T-cell (primary cell): Measurements from ENCODE around the gene LCP1. TPM values are rescaled to one million over a fixed set of nuclear protein-coding genes. Genes with fewer than 3 reads are reported as not detected.
"Not testable (repeated sequence)": the region's sequence is repeated elsewhere in the genome, so short reads cannot be mapped to it uniquely, and the experiment has no call there.

Source experiments
- ATAC-seq, 4 experiments: fragments of 200-7000 bp in 3 of 4; fragments of 150-1000 bp in 1 of 4; cut with Tn5 transposase; replicated peaks in 1 of 4; 1 replicate in 3 of 4; 2 replicates in 1 of 4; pipeline ENCODE4 v1.10.0; 2021; ENCODE audit warnings: moderate library complexity in 3 of 4, mild to moderate bottlenecking in 2 of 4, moderate number of reproducible peaks in 1 of 4
- CTCF ChIA-PET, 2 donors: fragments of 300-600 bp; sonication (Branson Sonifier 250); formaldehyde crosslinking; loops; one replicate each; lab custom pipeline; 2022; ENCODE audit warnings: antibody characterized with exemption in 2 of 2; lab: Charles Lee
- POLR2A ChIA-PET, 2 donors: fragments of 300-600 bp; sonication (Branson Sonifier 250); formaldehyde crosslinking; loops; one replicate each; lab custom pipeline; 2022; ENCODE audit warnings: antibody characterized with exemption in 2 of 2; lab: Charles Lee
- DNase-seq, 35 experiments: peaks; one replicate each; pipeline versions ENCODE4 v3.0.0 to v3.0.0-alpha.2; 2013 to 2023
- H3K27ac ChIP-seq: one replicate; pipeline ENCODE4 v1.5.1; 2013; ENCODE audit warnings: low read length
- H3K27me3 ChIP-seq, 2 experiments: replicated peaks in 1 of 2; 1 replicate in 1 of 2; 2 replicates in 1 of 2; pipeline versions ENCODE4 v1.6.1 to v1.7.0; 2013; ENCODE audit warnings: low read length in 1 of 2, mixed read lengths in 1 of 2; ENCODE audit not compliant: control insufficient read depth in 2 of 2, insufficient read depth in 2 of 2; ENCODE audit errors: extremely low read depth in 1 of 2
- H3K36me3 ChIP-seq, 2 donors: 1 replicate in 1 of 2; 2 replicates in 1 of 2; pipeline versions ENCODE4 v1.6.1 to v1.7.0; 2013; ENCODE audit warnings: low read length in 1 of 2; ENCODE audit not compliant: control insufficient read depth in 2 of 2, insufficient read depth in 1 of 2; ENCODE audit errors: extremely low read depth in 1 of 2
- H3K4me1 ChIP-seq, 2 experiments: 1 replicate in 1 of 2; 2 replicates in 1 of 2; pipeline versions ENCODE4 v1.6.1 to v1.7.0; 2013; ENCODE audit warnings: low read length in 2 of 2, mixed read lengths in 1 of 2; ENCODE audit not compliant: insufficient read depth in 2 of 2, control insufficient read depth in 1 of 2; ENCODE audit errors: extremely low read depth in 1 of 2
- H3K4me3 ChIP-seq, 2 donors: 1 replicate in 1 of 2; 2 replicates in 1 of 2; pipeline versions ENCODE4 v1.5.1 to v1.7.0; 2013; ENCODE audit warnings: mild to moderate bottlenecking in 2 of 2, low read length in 1 of 2, moderate library complexity in 1 of 2; ENCODE audit not compliant: control insufficient read depth in 1 of 2; ENCODE audit errors: extremely low read depth in 1 of 2
- H3K9me3 ChIP-seq: 2 replicates; pipeline ENCODE4 v1.7.0; 2013
- H3K27ac Mint-ChIP-seq, 2 donors: one replicate each; pipeline ENCODE4 v1.8.0; 2020 to 2021; ENCODE audit warnings: mild to moderate bottlenecking in 2 of 2, mixed read lengths in 2 of 2
- H3K27me3 Mint-ChIP-seq, 2 donors: one replicate each; pipeline ENCODE4 v1.8.0; 2021 to 2022; ENCODE audit warnings: mixed read lengths in 2 of 2
- H3K36me3 Mint-ChIP-seq: one replicate; pipeline ENCODE4 v1.8.0; 2021; ENCODE audit warnings: mixed read lengths
- H3K4me1 Mint-ChIP-seq, 3 donors: one replicate each; pipeline ENCODE4 v1.8.0; 2020 to 2022; ENCODE audit warnings: mixed read lengths in 3 of 3, mild to moderate bottlenecking in 1 of 3
- H3K4me3 Mint-ChIP-seq, 3 donors: one replicate each; pipeline ENCODE4 v1.8.0; 2020 to 2022; ENCODE audit warnings: mild to moderate bottlenecking in 3 of 3, mixed read lengths in 3 of 3, moderate library complexity in 3 of 3
- H3K9me3 Mint-ChIP-seq, 3 donors: one replicate each; pipeline ENCODE4 v1.8.0; 2020 to 2022; ENCODE audit warnings: mixed read lengths in 3 of 3
- WGBS: methylation state at CpG from one replicate; pipeline ENCODE4 v1.1.5; 2013; ENCODE audit warnings: missing lambda C conversion rate; ENCODE audit not compliant: insufficient coverage; 5-methylcytosine and 5-hydroxymethylcytosine counted together
- total RNA-seq, 35 experiments: library from RNA in 6 of 35; stranded (reverse) in 6 of 35; fragments of 120-200 nt in 1 of 35; gene quantifications; one replicate each; pipeline versions ENCODE4 v1.2.1 to v1.2.4 and lab custom pipeline; 2013 to 2026

LCP1 gene
- total RNA-seq (100 to 1,000 TPM; 338 to 574 (median 413) TPM), total RNA-seq (lab: John Stamatoyannopoulos, UW) (540 to 2,264 (median 1,011) reads per million in 29 experiments)
- 972 TPM for total RNA-seq (2013)

- H3K36me3 Mint-ChIP-seq, result peaks cover 8% of the 10 kb centered on the region
- no peaks in the 10 kb centered on the region for H3K36me3 ChIP-seq
- peak within 1 kb of the TSS; percentile 90 to 99 (median 94) for H3K4me3 Mint-ChIP-seq
- no peaks in the 10 kb centered on the region for H3K27me3 ChIP-seq
- H3K4me3 ChIP-seq, result peak within 1 kb of the TSS; percentile 78 to 99
- ChIA-PET POLR2A (interaction anchor here (0.6 to 2.8 kb wide), 7 partner anchors 8 to 39 kb away, joined by 3 to 26 read pairs (median 9); no protein-coding TSS in a partner anchor), CTCF (interaction anchor here in 1 of 2 donors (0.6 to 6.6 kb wide), 10 partner anchors 9 to 508 kb away, joined by 3 to 54 read pairs (median 6); no protein-coding TSS in a partner anchor)
- H3K4me1 Mint-ChIP-seq, result peaks cover 59 to 70% (median 65%) of the 10 kb centered on the region in 3 donors
- 0% methylated on average over 4 of the region's 8 CpGs for WGBS
- ATAC-seq, result peak; percentile 74 to 82 (median 78)
- H3K27ac ChIP-seq, result peak within 1 kb of the TSS; percentile 83
- H3K9me3 ChIP-seq, result no peaks in the 10 kb centered on the region
- H3K9me3 Mint-ChIP-seq, result no peaks in the 10 kb centered on the region
- peak; percentile 41 to 92 (median 80) for DNase-seq
- peaks cover 40 to 49% of the 10 kb centered on the region in 2 experiments for H3K4me1 ChIP-seq
- peak within 1 kb of the TSS; percentile 86 to 93 for H3K27ac Mint-ChIP-seq
- no peaks in the 10 kb centered on the region for H3K27me3 Mint-ChIP-seq
Measured at GRCh38 chr13:46181840-46182490, at the start of gene LCP1. Gene LCP1, minus strand, starts transcription at chr13:46182177. Its CDS starts 22,515 bp downstream, at chr13:46159662.

GRCh38 chr13:46229251-46229650, 47.3 kb upstream of the LCP1 start:
- Mint-ChIP-seq H3K27me3 (no peaks in the 10 kb centered on the region), H3K27ac (no peak overlapping the region), H3K36me3 (peaks cover 39% of the 10 kb centered on the region), H3K4me1 (no peaks in the 10 kb centered on the region), H3K4me3 (no peak overlapping the region), H3K9me3 (peaks cover 7 to 29% (median 9%) of the 10 kb centered on the region in 3 donors)
- DNase-seq, result no peak
- ChIA-PET POLR2A (no interaction called here), CTCF (no interaction called here)
- 100% methylated on average over 2 of the region's 2 CpGs for WGBS
- ATAC-seq, result no peak
- H3K36me3 ChIP-seq, result no peaks in the 10 kb centered on the region
- H3K4me1 ChIP-seq, result no peaks in the 10 kb centered on the region
- peaks cover 0 to 6% of the 10 kb centered on the region in 2 experiments for H3K27me3 ChIP-seq
- H3K27ac ChIP-seq, result no peak overlapping the region
- no peak overlapping the region for H3K4me3 ChIP-seq
- H3K9me3 ChIP-seq, result no peaks in the 10 kb centered on the region

GRCh38 chr13:46220234-46220633, 38.3 kb upstream of the LCP1 start:
- WGBS, result 60% methylated on average over 1 of the region's 2 CpGs
- peak overlapping the region in 1 of 3 donors; percentile 5 for H3K4me3 Mint-ChIP-seq
- peaks cover 0 to 17% (median 4%) of the 10 kb centered on the region in 3 donors for H3K9me3 Mint-ChIP-seq
- CTCF ChIA-PET, H3K27me3 Mint-ChIP-seq, DNase-seq, H3K9me3 ChIP-seq, H3K27ac Mint-ChIP-seq, H3K27me3 ChIP-seq, H3K27ac ChIP-seq, H3K36me3 ChIP-seq, H3K4me3 ChIP-seq, H3K36me3 Mint-ChIP-seq: not testable (repeated sequence)
- POLR2A ChIA-PET, result interaction anchor here in 1 of 2 donors (0.6 kb wide), 1 partner anchor 59 kb away, joined by 5 read pairs; no protein-coding TSS in a partner anchor
- ATAC-seq, result peak in 1 of 4 experiments; percentile 44
- H3K4me1 Mint-ChIP-seq, result peaks cover 14 to 15% (median 14%) of the 10 kb centered on the region in 3 donors
- H3K4me1 ChIP-seq, result peaks cover 0 to 11% of the 10 kb centered on the region in 2 experiments

GRCh38 chr13:46214741-46215140, 32.8 kb upstream of the LCP1 start:
- H3K9me3 ChIP-seq, POLR2A ChIA-PET, H3K4me1 ChIP-seq, DNase-seq, H3K36me3 ChIP-seq, ATAC-seq, H3K9me3 Mint-ChIP-seq, H3K27me3 Mint-ChIP-seq, H3K27ac Mint-ChIP-seq, H3K36me3 Mint-ChIP-seq, H3K27ac ChIP-seq, H3K4me3 ChIP-seq, H3K4me3 Mint-ChIP-seq, CTCF ChIA-PET, H3K27me3 ChIP-seq: not testable (repeated sequence)
- H3K4me1 Mint-ChIP-seq, result peaks cover 24 to 27% (median 25%) of the 10 kb centered on the region in 3 donors
- WGBS, result 100% methylated on average over 1 of the region's 1 CpG

GRCh38 chr13:46213242-46213641, 31.3 kb upstream of the LCP1 start:
- peaks cover 5 to 7% of the 10 kb centered on the region in 2 experiments for H3K4me1 ChIP-seq
- Mint-ChIP-seq H3K9me3 (no peaks in the 10 kb centered on the region), H3K27ac (no peak overlapping the region), H3K4me3 (no peak overlapping the region), H3K36me3 (no peaks in the 10 kb centered on the region), H3K4me1 (peaks cover 23 to 24% (median 24%) of the 10 kb centered on the region in 3 donors), H3K27me3 (no peaks in the 10 kb centered on the region)
- H3K36me3 ChIP-seq, result no peaks in the 10 kb centered on the region
- no CpG with 5 or more reads among the region's 3 CpGs for WGBS
- ATAC-seq, result no peak
- H3K4me3 ChIP-seq, result no peak overlapping the region
- no peaks in the 10 kb centered on the region for H3K9me3 ChIP-seq
- no peak for DNase-seq
- no peak overlapping the region for H3K27ac ChIP-seq
- ChIA-PET CTCF (no interaction called here), POLR2A (interaction anchor here (0.7 to 1.0 kb wide), 2 partner anchors 53 to 365 kb away, joined by 3 to 4 read pairs; no protein-coding TSS in a partner anchor)
- no peaks in the 10 kb centered on the region for H3K27me3 ChIP-seq

- peak; percentile 63 to 87 (median 77) for DNase-seq
- Histone ChIP-seq H3K4me3 (peak within 1 kb of the TSS; percentile 65 to 76), H3K9me3 (no peaks in the 10 kb centered on the region), H3K27me3 (no peaks in the 10 kb centered on the region), H3K27ac (peak within 1 kb of the TSS; percentile 86), H3K36me3 (no peaks in the 10 kb centered on the region), H3K4me1 (peaks cover 5 to 7% of the 10 kb centered on the region in 2 experiments)
- no peaks in the 10 kb centered on the region for H3K36me3 Mint-ChIP-seq
- CTCF ChIA-PET, result interaction anchor here (0.8 to 2.2 kb wide), 15 partner anchors 9 to 110 kb away, joined by 3 to 23 read pairs (median 5); partner anchors contain the start of gene LCP1 (in 1 of the 2)
- peaks cover 24 to 31% (median 26%) of the 10 kb centered on the region in 3 donors for H3K4me1 Mint-ChIP-seq
- peak within 1 kb of the TSS; percentile 89 to 96 (median 93) for H3K4me3 Mint-ChIP-seq
- no peaks in the 10 kb centered on the region for H3K9me3 Mint-ChIP-seq
- ATAC-seq, result peak; percentile 91 to 100 (median 99)
- 1% methylated on average over 43 of the region's 53 CpGs for WGBS
- H3K27me3 Mint-ChIP-seq, result no peaks in the 10 kb centered on the region
- peak within 1 kb of the TSS; percentile 93 to 96 for H3K27ac Mint-ChIP-seq
- POLR2A ChIA-PET, result interaction anchor here (0.6 to 1.2 kb wide), 9 partner anchors 9 to 84 kb away, joined by 3 to 10 read pairs (median 6); partner anchors contain the start of gene LCP1 (in 1 of the 2)
Measured at GRCh38 chr13:46211483-46212351, 29.7 kb upstream of the LCP1 start, which contains the start of gene LRRC63. Gene LRRC63, plus strand, starts transcription at chr13:46211928. Its CDS starts 1,107 bp downstream, at chr13:46213035.
